HG02943 (cell line): ENCODE measurements around the gene NEK6.

Source experiments
- ATAC-seq: cut with Tn5 transposase; IDR thresholded peaks from one replicate; pipeline ENCODE4 v1.9.1; 2021; ENCODE audit warnings: mild to moderate bottlenecking, low read depth, moderate library complexity; ENCODE audit not compliant: unreplicated experiment

NEK6 gene

DNA sequence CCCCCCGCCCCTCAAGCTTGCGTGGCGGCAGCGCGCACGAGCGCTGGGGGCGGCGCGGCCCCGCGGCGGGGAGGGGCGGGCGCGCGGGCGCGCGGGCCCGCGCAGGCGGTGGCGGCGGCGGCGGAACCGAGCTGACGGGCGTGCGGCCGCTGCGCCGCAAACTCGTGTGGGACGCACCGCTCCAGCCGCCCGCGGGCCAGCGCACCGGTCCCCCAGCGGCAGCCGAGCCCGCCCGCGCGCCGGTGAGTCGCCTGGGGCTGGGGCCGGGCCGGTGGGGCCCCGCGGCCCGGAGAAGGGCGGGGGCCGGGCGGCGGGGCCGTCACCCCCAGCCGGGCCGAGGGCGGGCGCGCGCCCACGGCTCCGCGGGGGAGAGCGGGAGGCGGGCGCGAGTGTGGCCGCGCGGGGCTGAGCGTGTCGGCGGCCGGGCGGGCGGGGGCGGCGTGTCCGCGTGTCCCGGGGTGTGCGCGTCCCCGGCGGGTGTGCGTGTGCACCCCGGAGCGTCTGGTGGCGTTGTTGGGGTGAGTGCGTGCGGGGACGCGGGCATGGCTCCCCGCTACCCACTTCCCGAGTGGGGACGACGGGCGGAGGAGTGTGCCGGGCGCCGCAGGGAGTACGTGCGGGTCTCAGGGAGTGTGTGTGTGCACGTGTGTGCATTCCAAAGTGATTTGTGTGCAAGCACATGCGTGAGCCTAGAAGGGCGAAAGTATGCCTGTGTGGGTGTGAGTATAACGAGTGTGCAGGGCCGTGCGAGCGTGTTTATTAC lies at the start of gene NEK6:
TSS of gene NEK6 (plus strand) at position 106 of the 763 bp plus-strand sequence. CDS start 44,016 bp downstream, outside the sequence.
- ATAC-seq: no peak

DNA sequence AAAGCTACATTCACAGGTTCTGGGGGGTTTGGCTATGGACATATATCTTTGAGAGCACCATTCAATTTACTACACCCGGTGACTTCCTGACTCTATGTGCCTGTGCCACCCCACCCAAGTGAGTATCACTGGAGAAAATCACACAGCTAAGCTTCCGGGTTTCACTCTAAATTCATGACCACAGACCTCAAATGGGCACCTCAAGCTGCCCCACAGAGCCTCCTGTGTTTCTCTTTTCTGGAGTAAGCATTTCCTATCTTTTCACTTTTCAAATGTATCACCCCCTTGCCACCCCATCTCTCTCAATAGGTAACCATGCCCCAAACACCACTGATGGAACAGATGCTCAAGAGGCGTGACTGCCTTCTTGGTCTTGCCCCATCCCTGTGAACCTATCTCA lies 49.2 kb upstream of the NEK6 start:
- no peak for ATAC-seq

DNA sequence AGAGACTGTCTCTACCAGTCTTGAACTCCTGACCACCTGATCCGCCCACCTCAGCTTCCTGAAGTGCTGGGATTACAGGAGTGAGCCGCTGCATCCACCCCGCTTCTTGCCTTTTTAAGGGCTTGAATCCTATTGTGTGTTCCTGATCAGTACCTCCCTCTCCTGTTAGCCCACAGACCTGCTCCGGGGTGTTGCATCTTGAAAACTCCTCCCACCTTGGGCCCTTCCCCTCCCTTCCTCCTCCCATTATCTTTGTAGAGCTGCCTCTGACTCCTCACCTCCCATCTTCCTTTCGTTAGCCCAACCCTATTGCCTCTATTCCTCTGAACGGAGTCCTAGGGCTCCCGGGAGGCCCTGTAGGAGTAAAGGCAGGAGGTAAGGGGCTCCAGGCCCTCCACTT lies 48.5 kb upstream of the NEK6 start:
- no peak for ATAC-seq

DNA sequence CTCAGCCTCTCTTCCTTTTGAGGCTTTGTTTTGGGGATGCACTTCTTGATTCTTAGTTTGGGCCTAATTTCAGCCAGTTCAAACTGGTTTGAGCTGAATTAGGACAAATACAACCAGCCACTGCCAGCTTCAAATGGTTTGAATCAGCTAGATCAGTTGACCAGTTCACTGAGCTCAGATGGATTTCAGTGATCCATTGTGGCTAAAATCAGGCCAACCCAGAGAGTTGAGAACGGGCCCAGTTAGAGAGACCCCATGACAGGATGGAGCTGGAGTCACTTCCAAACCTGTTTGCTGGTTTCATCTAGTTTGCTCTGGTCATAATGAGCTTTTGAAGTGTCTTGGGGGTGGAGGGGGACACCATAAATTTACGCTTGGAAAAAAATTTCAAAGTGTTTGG lies 48.0 kb upstream of the NEK6 start:
- no peak for ATAC-seq

DNA sequence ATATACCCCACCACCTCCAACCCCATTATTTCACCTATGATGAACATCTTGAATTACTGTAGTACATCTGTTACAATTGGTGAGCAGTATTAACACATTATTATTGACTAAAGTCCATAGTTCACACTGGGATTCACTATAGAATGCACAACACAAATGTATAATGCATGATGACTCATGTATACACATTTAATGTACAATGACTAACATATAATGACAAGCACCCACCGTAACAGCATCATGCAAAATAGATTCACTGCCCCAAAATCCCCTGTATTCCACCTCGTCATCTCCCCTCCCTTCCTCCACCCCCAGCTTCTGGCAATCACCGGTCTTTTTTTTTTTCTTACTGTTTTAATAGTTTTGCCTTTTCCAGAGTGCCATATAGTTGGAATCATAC lies 47.1 kb upstream of the NEK6 start:
- no peak for ATAC-seq

DNA sequence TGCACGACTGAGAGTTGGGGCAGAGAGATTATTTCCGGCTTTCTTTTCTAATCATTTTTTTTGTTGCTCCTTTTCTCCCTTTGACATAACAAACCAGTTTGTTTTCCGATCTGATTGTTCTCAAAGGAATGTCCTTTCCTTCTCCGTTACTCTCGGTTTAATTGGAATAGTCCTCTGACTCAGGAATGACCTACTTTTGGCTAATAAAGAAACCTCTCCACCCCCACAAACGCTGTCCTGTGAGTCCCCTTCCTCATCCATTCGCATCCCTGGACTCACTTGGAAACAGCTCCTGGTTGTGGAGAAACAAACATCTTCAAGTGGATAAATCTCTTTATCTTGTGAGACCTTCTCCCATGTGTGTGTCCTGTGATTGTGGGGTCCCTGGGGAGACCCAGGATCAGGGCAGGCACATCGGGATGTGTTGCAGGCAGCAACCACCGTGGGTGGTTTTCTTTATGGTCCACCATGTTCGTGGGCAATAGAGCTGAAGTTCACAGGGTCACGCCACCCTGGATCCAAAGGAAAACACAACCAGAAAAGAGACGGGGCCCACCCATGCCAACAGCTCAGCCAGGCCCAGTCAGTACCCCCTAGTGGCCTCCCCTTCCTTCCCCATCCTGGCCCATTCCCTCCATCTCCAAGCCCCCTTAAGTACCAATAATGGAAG lies 45.2 kb upstream of the NEK6 start:
- ATAC-seq: no peak

DNA sequence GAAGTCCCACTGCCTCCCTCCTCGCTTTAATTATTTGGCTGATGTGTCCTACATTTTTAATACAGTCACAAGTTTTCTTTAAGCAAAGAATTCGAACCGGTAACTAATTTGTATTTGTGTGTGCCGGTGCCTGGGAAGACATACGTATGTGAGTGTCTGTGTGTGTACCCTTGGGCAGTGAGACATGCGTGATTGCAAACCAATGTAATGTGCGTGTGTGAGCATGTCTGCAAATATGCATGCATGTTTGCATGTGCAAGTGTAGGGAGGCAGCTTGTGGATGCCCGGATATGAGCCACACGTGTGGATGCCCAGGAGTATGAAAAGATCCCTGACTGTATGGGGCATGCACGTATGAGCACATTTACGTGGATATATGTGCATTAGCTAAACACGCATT lies 44.4 kb upstream of the NEK6 start:
- no peak for ATAC-seq

DNA sequence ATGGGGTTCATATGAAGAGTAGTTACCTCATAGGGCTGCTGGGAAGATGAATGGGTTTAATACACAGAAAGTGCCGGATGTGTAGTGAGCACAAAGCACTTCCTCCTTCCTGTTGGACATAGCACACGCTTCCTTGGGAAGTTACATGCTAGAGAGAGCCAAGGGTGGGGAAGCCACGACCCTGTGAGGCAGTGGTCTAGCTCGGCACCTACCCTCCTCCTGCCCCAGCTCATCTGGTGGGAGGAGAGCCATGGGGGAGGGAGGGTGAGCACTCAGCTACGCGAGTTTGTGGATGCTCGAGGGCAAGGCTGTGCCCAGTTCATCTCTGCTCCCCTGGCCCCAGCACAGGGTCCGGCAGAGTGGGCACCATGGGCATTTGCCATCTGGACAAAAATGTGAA lies 43.6 kb upstream of the NEK6 start:
- no peak for ATAC-seq

DNA sequence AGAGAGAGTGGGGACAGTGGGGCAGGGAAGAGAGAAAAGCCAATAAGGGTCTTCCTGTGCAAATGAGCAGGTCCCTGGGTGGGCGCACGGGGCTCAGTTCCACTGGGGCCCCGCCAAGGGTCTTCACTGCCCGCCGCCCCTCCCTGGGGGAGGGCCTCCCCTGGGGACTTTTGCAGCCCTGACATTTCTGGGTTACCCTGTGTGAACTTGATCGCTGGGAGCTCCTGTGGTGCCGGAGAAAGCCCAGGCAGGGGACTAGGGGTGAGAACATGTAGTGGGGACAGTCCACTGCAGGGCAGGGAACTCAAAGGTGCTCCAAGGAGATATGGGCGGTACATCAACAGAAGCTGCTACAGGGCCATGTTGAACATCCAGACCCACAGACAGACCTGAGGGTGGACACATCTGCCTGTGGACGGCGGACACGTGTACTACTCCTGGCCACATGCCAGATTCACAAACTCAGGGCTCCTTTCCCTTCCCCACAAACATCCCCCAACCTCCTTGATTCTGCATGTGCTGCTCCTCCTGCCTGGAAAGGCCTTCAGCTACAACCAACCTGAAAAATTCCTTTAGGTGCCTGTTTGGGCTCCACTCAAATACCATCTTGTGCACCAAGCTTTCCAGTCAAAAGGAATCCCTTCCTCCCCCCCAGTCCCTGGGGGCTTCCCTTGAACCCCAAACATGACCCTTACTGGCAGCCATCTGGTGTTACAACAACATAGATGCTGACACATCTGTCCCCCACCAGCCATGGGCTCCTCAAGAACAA lies 43.0 kb upstream of the NEK6 start:
- no peak for ATAC-seq

DNA sequence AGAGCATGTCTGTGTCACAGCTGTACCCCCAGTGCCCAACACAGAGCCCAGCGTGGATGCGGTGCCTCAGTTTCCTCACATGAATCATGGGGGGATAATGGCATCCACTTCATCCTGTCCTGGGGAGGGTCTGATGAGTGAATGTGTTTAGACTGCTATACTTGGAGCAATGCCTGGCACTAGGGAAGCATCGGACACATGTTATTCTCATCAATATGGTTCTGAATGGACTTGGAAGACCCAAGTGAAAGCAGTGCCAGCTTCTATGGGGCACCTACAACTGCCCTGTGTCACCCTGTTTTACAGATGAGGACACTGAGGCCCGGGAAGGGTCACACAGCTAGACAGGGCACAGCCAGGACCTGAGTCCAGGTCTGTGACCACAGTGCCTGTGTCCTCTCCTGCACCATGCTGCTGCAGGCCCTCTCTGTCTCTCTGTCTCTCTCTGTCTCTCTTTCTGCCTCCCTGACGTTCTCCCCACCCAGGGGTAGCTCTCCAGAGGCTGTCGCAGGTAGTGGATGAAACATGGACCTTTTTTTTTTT lies 42.3 kb upstream of the NEK6 start:
- ATAC-seq: no peak

DNA sequence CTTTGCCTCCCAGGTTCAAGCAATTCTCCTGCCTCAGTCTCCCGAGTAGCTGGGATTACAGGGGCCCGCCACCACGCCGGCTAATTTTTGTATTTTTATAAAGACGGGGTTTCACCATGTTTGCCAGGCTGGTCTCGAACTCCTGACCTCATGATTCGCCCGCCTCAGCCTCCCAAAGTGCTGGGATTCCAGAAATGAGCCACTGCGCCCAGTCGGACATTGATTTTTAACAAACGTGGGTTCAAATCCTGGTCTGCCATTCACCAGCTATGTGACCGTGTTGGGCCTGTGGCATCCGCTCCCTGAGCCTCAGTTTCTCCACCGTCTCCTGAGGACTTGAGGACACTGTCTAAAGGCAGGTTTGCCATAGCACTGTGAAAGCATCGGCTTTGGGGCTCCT lies 41.8 kb upstream of the NEK6 start:
- no peak for ATAC-seq

DNA sequence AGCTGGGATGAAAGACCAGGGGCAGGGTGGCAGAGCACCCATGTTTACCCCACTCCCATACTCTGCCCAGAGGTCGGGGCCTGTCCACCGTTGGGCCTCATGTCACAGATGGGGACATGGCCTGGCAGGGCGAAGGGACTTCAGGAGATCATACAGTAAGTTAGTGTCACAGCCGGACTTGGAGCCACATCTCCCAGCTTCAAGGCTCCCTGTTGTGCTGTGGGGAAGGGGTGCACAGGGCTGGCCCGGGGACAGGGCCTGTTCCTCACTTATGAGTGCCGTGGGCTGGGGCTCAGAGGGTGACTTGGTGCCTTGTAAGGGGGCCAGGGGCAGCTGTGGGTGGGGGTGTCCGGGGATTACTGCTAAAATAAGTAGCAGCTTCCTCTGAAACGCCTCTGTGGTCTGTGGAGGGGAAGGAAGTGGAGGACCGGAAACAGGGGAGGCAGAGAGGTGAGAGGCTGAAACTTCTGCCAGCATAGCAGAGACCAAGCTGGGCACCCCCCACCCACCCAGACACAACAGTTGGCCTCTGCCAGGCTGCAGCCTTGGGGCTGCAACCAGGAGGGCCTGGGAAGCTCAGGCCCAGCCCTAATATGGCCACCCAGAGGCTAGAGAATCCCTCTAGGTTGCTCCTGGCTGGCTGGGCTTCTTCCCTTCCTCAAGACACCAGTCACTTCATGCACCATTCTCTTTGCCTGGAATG lies 41.1 kb upstream of the NEK6 start:
- ATAC-seq: peak; percentile 46

DNA sequence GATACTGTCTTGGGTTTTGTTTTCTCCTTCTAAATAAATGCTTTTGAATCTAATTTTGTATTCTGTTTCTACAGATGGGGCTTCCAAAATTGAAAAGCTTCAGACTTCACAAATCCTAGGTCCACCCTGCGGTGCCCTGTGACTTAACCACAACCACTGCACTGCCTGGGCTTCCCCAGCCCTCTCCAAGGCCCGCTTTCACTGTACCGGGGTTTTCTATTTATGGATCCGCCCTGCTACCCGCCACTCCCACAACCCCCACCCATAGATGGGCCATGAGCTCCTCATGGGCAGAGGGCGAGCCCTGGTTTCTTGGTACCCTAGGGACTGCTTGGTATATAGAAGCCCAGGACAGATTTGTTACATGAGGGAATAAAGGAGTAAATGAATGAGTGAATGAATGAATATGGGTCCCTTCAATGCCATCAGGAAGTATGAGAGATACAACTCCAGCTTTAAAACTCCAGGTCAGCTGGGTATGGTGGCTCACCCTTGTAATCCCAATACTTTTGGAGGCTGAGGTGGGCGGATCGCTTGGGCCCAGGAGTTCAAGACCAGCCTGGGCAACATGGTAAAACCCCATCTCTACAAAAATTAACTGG lies 39.8 kb upstream of the NEK6 start:
- peak; percentile 30 for ATAC-seq

DNA sequence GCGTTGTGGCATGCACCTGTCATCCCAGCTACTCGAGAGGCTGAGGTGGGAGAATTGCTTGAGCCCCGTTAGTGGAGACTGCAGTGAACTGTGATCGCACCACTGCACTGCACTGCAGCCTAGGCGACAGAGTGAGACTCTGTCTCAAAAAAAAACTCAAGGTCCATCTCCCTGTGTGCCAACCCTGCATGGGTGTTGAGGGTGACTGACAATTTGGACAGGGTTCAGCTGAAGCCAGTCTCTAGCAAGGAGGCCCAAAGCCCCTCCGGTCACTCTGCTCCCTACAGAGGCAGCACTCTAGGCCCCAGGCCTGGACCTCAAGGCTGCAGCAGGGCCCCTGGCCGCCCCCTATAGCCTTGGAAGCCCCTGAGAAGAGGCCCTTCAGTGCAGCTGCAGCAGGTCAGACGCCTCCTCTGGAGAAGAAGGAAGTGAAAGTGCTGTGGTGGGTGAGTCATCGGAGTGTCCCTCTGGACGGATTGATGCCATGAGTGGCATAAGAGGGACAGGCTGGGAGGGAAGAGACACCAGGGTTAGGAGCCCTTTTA lies 39.2 kb upstream of the NEK6 start:
- peak; percentile 57 for ATAC-seq

DNA sequence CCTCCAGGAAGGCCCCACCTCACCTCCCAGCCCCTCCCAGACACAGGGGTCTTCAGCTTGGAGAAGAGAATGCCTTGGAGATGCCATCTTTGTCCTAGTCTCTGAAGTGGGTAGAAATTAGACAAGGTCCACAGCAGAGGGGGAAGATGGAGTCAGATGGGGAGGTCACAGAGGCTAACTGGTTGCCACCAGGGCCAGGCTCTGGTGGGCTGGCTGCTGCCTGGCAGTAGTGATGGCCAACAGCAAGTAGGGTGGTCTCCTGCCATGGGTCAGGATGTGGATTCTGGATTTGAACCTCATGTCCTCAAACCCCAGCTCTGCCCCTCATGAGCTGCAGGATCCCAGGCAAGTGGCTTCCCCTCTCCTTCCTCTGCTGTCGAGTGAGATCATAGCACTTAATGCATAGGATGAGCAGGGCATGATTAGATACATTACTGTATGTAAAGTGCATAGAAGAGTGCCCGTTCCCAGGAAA lies 38.7 kb upstream of the NEK6 start:
- no peak for ATAC-seq

DNA sequence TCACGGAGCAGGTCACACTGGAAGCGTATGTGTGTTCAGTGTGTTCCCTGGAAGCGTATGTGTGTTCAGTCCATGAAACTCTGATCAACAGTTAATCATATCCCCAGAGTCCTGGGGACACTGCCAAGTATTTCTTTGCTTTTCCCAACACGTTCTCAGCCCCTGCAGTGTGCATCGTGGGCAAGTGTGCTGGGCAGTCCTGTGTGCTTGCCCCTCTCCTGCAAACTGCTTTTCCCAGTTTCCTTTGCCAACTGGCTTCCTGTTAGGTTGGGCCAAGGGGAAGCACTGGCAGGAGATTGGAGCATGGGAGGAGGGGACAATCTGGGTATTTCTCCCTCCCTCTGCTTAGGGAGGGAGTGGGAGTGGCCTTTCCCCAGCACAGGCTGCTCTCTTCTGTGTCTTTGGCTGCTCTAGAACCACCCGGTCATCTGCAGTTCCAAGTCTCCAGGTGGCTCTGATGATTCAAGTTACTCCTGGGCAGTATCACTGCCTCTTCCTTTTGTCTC lies 36.8 kb upstream of the NEK6 start:
- no peak for ATAC-seq

DNA sequence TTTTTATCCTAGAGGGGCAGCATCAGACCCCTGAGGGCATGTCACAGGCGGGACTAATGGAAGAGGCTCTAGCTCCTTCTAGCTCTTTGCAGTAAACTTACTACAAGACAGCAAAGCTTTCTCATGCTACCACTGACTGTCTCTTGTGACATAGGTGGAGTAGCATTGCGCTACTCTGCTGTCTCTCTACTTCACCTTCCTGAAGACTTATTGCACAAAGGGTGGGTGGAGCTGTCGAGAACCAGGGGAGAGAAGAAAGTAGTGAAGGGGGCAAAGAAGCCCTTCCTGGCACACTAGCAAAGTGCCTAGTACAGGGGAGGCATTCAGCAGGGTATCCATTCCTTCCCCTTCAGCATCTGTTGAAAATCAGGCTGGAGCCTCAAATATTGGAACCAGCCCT lies 36.1 kb upstream of the NEK6 start:
- no peak for ATAC-seq

DNA sequence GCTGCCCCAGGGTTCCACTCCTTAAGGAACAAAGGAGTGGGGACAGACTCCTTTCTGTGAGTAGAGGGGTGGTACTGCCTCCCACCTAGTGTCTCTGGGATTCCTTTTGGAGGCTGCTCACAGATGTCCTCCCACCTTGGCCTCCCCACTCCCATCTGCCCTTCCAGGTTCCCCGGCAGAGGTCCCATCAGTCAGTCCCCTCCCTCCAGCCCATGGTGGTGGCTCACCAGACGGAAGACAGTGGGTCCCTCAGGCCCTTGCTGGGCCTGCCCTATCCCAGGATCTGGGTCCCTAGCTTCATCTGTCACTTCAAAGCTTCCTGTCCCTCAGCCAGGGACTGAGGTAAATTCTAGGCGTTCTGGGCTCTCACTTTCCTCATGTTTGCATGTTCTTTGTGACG lies 35.6 kb upstream of the NEK6 start:
- no peak for ATAC-seq

DNA sequence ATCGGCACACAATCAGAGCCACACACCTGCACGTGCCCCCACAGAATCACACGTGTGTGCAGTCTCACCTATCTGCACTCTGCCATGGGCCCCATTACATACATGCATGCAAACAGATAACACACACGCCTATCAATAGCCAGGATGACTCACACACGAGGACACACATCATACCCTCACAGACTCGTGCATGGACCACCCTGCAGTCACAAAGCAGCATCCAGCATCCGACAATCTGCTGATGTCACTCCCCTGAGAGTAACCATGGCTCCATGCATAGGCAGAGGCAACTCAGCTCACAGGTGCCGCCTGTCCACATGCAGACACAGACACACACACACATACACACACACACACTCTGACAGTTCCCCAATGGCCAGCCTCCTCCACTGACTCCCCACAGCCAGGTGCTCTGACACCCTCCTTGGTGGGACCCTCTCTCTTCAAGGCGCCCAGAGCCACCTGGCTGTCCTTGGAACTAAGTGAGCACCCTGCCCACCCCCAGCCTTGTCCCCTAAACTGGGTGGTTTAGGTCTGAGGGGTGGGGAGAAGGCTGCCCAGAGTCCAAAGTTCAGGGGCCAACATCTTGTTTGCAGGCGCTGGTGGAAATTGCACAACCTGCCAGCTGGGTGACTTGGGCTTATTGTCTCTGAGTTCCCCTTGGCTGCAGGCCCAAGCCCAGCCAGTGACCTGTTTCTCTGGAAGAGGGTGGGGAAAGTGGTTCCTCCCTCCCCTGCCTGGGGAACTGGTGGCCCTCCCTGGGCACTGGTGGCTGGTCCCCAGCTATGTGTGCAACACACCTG lies 34.6 kb upstream of the NEK6 start:
- no peak for ATAC-seq
